A673 (cell line): Measurements from ENCODE around the gene IGFALS. TPM values are rescaled to one million over a fixed set of nuclear protein-coding genes. Genes with fewer than 3 reads are reported as not detected.

Source experiments
- BruUV-seq: library from RNA; stranded (reverse); fragments of 400-500 nt; replicated peaks from 2 replicates; lab custom pipeline; 2021; lab: Mats Ljungman, UMichigan
- CTCF ChIA-PET: fragments of 300-600 bp; sonication (Branson Sonifier 250); formaldehyde crosslinking; loops from one replicate; lab custom pipeline; 2022; ENCODE audit warnings: antibody characterized with exemption; lab: Charles Lee
- POLR2A ChIA-PET: fragments of 300-600 bp; sonication (Branson Sonifier 250); formaldehyde crosslinking; loops from one replicate; lab custom pipeline; 2022; ENCODE audit warnings: antibody characterized with exemption; ENCODE audit not compliant: low non-redundant PET; lab: Charles Lee
- DNase-seq: peaks from one replicate; pipeline ENCODE4 v3.0.0-alpha.2; 2015; ENCODE audit warnings: low spot score
- H3K27ac ChIP-seq: fragments of 200-600 bp; sonication (generic); 2 replicates; pipeline ENCODE4 v1.5.1; 2016; ENCODE audit warnings: mixed run types, low read depth, mild to moderate bottlenecking, mixed read lengths, antibody characterized with exemption, low read length; ENCODE audit not compliant: poor library complexity, severe bottlenecking
- H3K27me3 ChIP-seq: fragments of 200-600 bp; sonication (generic); replicated peaks from 2 replicates; pipeline ENCODE4 v1.6.1; 2017; ENCODE audit warnings: mixed run types, low read depth, mild to moderate bottlenecking, mixed read lengths, antibody characterized with exemption, low read length; ENCODE audit not compliant: insufficient read depth, poor library complexity
- H3K36me3 ChIP-seq: fragments of 200-600 bp; sonication (generic); 2 replicates; pipeline ENCODE4 v1.6.1; 2016; ENCODE audit warnings: mixed run types, mild to moderate bottlenecking, mixed read lengths, antibody characterized with exemption, low read length; ENCODE audit not compliant: insufficient read depth, poor library complexity, severe bottlenecking
- H3K4me1 ChIP-seq: fragments of 200-600 bp; sonication (generic); 2 replicates; pipeline ENCODE4 v1.6.1; 2017; ENCODE audit warnings: mixed run types, mild to moderate bottlenecking, mixed read lengths, antibody characterized with exemption, low read length; ENCODE audit not compliant: insufficient read depth, poor library complexity, severe bottlenecking
- H3K4me3 ChIP-seq: fragments of 200-600 bp; sonication (generic); 2 replicates; pipeline ENCODE4 v1.5.1; 2016; ENCODE audit warnings: low read depth, mixed run types, mild to moderate bottlenecking, mixed read lengths, low read length; ENCODE audit not compliant: poor library complexity, severe bottlenecking
- H3K9me3 ChIP-seq: fragments of 200-600 bp; sonication (generic); 2 replicates; pipeline ENCODE4 v1.6.1; 2016; ENCODE audit warnings: mixed run types, low read depth, mild to moderate bottlenecking, mixed read lengths, antibody characterized with exemption, low read length; ENCODE audit not compliant: poor library complexity, severe bottlenecking
- CTCF ChIP-seq: fragments of 300-800, 200-600 bp; sonication (generic); conservative IDR thresholded peaks from 2 replicates; pipeline ENCODE4 v1.5.1; 2017; ENCODE audit warnings: low read depth, mild to moderate bottlenecking, antibody characterized with exemption, low read length, moderate library complexity, mixed read lengths
- EZH2 ChIP-seq: fragments of 200-600 bp; sonication (generic); IDR thresholded peaks from 2 replicates; pipeline ENCODE4 v1.6.1; 2017; ENCODE audit warnings: borderline replicate concordance, low read depth, mild to moderate bottlenecking, mixed read lengths, antibody characterized with exemption, low read length; ENCODE audit not compliant: poor library complexity, severe bottlenecking
- intact Hi-C: fragments of 100-400 bp; cut with micrococcal nuclease; formaldehyde crosslinking; loops from one replicate; pipeline ENCODE4 v1.10.0; 2022; ENCODE audit not compliant: unreplicated experiment
- total RNA-seq: library from RNA; stranded (reverse); gene quantifications from 2 replicates; pipeline ENCODE4 v1.2.3, GENCODE V29; 2021

The IGFALS gene
- total RNA-seq, 1 experiment from 2014 or later, result not detected

GRCh38 chr16:1775846-1776671, 17.4 kb downstream of the IGFALS start:
- Histone ChIP-seq H3K27me3 (no peaks in the 10 kb centered on the region), H3K4me1 (no peaks in the 10 kb centered on the region), H3K4me3 (no peak overlapping the region), H3K27ac (no peak overlapping the region), H3K9me3 (no peaks in the 10 kb centered on the region), H3K36me3 (peaks cover 14% of the 10 kb centered on the region)
- no peak for DNase-seq
- ChIA-PET CTCF (no interaction called here), POLR2A (no interaction called here)
- intact Hi-C loops, result loop anchor here (10.0 kb wide), 1 partner anchor 49 kb away; the partner anchor contains the start of genes FAHD1 and HAGH
- BruUV-seq, result no TSS peak
- TF ChIP-seq CTCF, result no peak
- TF ChIP-seq EZH2, result no peak

- CTCF ChIA-PET, result no interaction called here
- no peak for DNase-seq
- Histone ChIP-seq H3K36me3 (peaks cover 16% of the 10 kb centered on the region), H3K4me3 (no peak overlapping the region), H3K4me1 (peaks cover 1% of the 10 kb centered on the region), H3K27ac (no peak overlapping the region), H3K9me3 (no peaks in the 10 kb centered on the region), H3K27me3 (no peaks in the 10 kb centered on the region)
- BruUV-seq, result no TSS peak
- POLR2A ChIA-PET, result no interaction called here
- no peak for TF ChIP-seq EZH2
- TF ChIP-seq CTCF, result no peak
- intact Hi-C loops, result loop anchor here (10.0 kb wide), 1 partner anchor 50 kb away; the partner anchor contains the start of genes FAHD1 and HAGH
These were observed 18.3 kb downstream of the IGFALS start for GRCh38 chr16:1775006-1775845.

GRCh38 chr16:1774448-1774780, 19.1 kb downstream of the IGFALS start:
- intact Hi-C loops, result loop anchor here (10.0 kb wide), 1 partner anchor 50 kb away; the partner anchor contains the start of genes FAHD1 and HAGH
- BruUV-seq, result no TSS peak
- no peak for TF ChIP-seq EZH2
- no peak for TF ChIP-seq CTCF
- no peak overlapping the region for H3K27ac ChIP-seq
- H3K27me3 ChIP-seq, result no peaks in the 10 kb centered on the region
- DNase-seq, result no peak
- CTCF ChIA-PET, result no interaction called here
- POLR2A ChIA-PET, result no interaction called here
- peaks cover 18% of the 10 kb centered on the region for H3K36me3 ChIP-seq
- peak overlapping the region; percentile 63 for H3K4me3 ChIP-seq
- H3K9me3 ChIP-seq, result no peaks in the 10 kb centered on the region
- peaks cover 4% of the 10 kb centered on the region for H3K4me1 ChIP-seq
